Activated CD4-positive, alpha-beta T cell treated with anti-CD3 and anti-CD28 coated beads, Interleukin-2, amount 50 U/mL, for 1 hour (primary cell): ENCODE data around the gene CHST8.
"Not testable (repeated sequence)": the region's sequence is repeated elsewhere in the genome, so short reads cannot be mapped to it uniquely, and the experiment has no call there.

ENCODE experiments used
- DNase-seq: peaks from one replicate; pipeline ENCODE4 v3.0.0-alpha.2; 2020

CHST8 gene

DNA sequence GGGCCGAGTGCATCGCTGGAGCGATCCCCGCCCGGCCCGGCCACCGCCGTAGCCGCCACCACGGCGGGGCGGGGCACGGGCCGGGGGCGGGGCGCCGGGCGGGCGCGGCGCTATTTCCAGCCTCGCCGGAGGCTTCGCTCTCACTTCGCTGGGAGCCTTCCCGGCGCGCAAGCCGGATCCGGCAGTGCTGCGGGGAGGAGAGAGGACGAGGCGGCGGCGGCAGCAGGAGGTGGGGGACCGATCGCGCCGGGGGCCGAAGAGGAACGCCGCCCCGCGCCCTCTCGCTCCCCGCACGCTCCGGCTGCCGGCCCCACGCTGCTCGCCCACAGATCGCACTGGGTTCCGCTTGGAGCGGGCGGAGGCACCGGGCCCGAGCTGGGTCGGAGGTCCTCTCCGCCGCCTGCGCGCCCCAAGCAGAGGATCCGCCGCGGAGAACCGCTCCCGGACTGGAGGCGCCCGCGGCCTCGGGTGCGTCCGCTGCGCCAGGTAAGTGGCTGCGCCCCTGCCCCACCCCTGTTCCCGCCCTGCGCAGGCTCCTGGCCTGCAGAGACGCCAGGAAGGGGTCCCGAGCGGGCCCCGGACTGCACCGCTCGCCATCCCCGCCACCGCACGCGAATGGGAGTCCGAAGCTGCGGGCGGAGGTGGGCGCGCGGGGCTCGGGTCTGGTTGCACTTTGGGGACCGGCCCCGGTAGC is at the start of gene CHST8:
Gene CHST8, plus strand, starts transcription at position 143 of the 694 bp plus-strand sequence. CDS start 67,309 bp downstream, outside the sequence.
- DNase-seq = no peak

DNA sequence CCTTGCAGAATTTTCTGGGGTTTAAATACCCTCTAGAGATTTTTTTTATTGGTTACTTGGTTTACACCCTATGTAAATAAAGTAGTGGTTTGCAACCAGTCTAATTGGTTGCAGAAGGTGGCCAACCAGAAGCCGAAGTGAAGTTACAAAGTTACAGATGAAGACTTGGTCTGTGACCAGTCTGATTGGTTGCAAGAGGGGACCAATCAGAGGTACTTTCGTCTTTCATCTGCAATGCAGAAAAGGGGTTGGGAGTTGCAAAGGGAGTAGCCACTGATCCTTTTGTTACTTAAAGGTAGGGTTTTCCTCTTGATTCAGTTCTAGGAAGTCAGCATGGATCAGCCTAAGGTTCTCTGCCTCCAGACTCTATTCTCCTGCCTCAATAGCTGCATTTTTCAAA is 48.8 kb upstream of the CHST8 start:
- no peak for DNase-seq

- DNase-seq = no peak
These were observed 46.9 kb upstream of the CHST8 start for GRCh38 chr19:33574824-33575223.

- no peak for DNase-seq
These were observed 43.1 kb upstream of the CHST8 start for GRCh38 chr19:33578697-33579096.

DNA sequence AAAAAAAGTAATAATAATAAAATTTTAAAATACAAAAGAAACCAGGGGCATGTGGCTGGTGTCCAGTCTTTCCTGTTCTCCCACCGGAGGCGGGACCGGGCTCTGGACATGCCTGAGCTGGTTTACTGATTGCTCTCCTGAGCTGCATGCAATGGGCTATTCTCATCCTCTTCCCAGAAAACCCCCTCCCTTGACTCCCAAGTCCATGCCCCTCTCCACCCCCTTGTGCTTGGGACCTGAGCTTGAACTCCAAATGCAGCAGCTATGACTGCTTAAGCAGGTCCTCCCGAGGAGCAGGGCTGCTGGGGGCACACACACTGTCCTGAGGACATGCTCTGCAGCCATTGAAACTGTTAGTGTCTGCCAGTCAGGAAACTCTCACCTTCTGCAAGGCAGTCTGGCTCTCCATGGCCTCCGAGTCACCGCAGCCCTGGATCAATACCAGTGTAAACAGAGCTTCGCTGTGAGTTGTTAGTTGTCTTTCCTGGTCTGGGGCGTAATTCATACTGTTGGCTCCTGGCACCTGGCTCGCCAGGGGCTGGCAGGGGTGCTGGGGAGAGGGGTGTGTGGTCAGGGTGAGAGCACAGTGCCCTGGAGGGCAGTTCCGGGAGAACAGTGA is 41.6 kb upstream of the CHST8 start:
- DNase-seq = no peak

- no peak for DNase-seq
These were observed 41.1 kb upstream of the CHST8 start for GRCh38 chr19:33580645-33581037.

DNA sequence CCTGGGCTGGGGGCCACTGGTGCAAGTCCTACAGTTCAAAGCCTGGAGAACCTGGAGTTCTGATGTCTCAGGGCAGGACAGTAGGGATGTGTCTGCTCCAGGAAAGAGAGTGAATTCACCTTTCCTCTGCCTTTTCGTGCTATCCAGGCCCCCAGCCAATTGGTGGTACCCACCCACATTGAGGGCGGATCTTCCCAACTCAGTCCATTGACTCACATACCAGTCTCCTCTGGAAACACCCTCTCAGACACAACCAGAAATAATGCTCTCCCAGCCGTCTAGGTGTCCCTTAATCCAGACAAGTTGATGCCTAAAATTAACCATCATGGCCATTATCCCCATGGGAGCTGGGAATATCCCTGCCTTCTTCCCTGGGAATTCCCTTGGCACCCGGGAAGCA is 38.8 kb upstream of the CHST8 start:
- no peak for DNase-seq

GRCh38 chr19:33587150-33587549 is 34.6 kb upstream of the CHST8 start:
- no peak for DNase-seq

- no peak for DNase-seq
These were observed 31.5 kb upstream of the CHST8 start for GRCh38 chr19:33590224-33590623.

DNA sequence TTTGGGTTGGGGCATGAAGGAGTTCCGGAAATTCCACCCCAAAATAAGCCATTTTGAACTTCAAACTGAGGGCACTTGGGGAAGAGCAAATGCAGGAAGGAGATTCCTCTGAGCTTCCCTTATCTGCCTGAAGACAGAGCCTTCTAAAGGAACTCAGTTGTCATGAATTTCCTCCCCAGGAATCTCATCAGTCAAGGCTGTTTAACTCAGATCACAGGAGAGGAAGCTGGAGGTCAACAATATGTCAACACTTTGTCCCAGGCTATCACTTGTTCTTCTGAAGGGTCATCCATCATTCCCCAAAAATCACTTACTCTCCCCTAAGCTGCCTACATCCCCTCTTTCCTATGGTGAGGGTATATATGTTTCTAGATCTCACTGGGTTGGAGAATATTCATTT is 26.0 kb upstream of the CHST8 start:
- no peak for DNase-seq

DNA sequence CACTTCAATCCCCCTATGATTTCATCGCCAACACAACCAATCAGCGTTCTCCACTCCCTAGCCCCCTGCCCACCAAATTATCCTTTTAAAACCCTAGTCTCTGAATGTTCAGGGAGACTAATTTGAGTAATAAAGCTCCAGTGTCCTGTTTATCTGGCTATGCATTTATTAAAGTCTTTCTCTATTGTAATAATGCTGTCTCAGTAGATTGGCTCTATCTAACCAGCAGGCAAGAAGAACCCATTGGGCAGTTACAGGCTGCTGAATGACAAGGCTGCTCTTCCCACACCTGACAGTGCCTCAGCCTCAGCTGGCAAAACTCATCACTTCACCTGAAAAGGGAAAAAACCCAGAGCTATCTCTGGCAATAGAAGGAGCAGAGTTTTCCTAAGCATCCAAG is 20.2 kb upstream of the CHST8 start:
- no peak for DNase-seq

GRCh38 chr19:33602576-33603204 is 19.1 kb upstream of the CHST8 start:
- no peak for DNase-seq

DNA sequence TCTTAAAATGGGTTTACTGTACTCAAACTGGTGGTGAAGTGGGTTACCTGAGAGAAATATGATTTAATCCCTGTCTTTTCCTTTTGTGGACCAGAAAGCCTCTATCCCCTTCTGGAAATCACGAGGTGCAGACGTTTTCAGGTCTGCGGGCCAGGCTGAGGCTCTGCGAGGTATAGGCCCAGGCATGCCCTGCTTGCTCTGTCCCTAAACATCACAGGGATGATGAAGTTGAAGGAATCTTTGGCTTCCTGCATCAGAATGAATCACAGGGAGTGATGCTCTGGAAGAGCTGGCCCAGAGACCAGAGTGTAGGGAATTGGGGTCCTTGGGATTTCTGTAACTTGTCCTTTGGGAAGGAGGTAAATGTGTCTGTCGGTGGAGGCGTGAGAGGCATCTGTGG is 18.4 kb upstream of the CHST8 start:
- no peak for DNase-seq

DNA sequence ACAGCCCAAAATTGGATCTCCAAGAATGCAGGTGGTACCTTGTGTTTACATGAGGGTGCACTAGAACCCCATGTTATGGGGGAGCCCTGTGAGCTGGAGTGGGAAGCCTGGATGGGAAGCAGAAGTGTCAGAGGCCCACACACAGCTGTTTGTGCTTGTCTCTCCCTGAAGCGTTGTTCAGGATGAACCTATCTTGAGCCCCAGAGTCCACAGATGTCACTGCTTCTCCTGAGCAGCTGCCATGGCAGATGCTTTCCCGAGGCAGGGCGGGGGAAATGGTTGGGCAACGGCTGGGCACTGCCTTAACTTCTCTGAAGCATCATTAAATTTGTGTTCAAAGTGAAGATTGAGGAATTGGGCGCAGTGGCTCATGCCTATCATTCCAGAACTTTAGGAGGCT is 17.1 kb upstream of the CHST8 start:
- no peak for DNase-seq

DNA sequence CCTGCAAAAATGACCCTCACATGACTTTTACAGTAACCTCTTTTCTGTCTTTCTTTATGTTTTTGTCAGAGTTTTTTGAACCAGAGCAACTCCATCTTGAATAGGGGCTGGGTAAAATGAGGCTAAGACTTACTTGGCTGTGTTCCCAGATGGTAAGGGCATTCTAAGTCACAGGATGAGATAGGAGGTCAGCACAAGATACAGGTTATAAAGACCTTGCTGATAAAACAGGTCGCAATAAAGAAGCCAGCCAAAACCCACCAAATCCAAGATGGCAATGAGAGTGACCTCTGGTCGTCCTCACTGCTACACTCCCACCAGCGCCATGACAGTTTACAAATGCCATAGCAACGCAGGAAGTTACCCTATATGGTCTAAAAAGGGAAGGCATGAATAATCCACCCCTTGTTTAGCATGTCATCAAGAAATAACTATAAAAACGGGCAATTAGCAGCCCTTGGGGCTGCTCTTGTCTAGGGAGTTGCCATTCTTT is 15.9 kb upstream of the CHST8 start:
- DNase-seq = not testable (repeated sequence)

DNA sequence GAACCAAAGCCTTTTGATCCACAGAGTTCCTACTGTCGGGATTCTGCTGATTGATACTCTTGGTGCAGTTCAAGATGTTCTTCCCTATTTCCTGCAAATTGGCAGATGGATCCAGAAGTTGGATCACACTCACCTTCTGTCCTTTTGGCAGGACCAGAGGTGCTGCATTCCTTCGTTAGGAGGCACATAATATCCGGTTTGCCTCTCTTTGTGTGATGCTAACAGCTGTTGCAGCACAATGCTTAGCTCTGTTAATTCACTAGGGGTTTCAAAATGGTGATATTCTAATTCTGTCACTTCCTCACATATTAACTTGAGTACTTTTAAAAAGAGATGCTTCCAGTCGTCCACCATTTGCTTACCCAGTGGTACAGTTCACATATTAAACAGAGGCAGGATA is 15.2 kb upstream of the CHST8 start:
- no peak for DNase-seq

DNA sequence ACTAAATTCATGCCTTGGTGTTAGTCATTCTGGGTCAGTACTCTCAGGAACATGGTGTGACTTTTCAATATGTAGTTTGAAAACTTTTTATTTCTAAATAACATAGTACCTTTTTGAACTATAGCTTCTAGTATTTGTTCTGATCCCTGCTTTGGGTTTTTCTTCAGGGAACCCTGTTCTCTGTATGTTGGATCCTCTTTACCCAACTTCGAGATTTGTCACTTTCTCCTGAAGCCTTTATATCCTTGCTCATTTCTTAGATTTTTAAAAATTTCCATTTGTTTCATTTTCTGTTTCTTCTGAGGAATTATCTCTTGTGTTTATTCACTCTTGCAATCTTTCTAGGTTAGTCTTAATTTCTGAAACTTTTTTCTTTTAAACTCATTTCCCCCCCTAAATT is 12.4 kb upstream of the CHST8 start:
- no peak for DNase-seq

DNA sequence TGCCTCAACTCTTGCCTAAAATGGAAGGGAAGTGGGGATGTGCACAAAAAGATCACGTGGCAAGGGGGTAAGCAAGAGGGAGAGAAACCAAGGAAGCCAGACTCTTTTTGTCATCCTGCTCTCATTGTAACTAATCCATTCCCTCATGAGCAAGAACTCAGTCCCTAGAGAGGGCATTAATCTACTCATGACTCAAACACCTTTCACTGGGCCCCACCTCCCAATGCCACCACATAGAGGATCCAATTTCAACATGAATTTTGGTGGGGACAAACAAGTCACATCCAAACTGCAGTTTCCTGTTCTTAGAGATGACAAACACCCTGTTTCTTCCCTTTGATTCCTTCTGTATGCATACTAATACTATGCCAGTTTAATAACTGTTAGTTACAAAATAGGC is 11.2 kb upstream of the CHST8 start:
- no peak for DNase-seq

DNA sequence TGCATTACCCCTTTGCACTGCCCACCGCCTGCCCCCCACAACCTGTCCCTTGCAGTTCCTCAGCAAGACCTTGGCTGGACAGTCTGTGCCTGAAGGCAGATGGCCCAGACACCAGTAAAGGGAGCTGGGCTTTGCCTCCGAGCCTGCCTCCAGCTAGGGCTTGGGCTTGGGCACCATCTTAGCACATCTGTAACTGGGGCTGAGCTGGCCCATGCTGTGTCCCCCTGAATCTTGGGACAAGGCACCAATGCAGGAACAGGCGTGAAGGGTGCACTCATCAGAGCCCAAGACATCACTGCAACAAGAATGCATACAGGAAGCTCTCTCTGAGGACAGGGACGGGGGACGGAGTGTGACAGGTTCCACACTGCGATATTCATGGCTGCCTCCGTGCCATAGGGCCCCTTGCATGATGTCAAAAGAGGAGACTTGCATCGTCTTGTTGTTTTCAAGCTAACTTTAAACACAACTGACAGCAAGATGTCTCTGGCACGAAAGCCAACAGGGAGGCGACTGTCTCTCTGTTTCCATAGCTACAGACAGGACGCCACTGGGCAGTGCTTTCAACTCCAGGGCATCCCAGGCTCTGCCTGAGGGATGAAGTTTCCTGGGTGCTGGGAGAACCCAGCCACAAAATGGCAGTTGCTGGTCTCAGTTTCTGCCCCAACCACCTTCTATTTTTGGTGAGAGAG is 8.7 kb upstream of the CHST8 start:
- DNase-seq = no peak

GRCh38 chr19:33613620-33614000 is 8.1 kb upstream of the CHST8 start:
- no peak for DNase-seq

DNA sequence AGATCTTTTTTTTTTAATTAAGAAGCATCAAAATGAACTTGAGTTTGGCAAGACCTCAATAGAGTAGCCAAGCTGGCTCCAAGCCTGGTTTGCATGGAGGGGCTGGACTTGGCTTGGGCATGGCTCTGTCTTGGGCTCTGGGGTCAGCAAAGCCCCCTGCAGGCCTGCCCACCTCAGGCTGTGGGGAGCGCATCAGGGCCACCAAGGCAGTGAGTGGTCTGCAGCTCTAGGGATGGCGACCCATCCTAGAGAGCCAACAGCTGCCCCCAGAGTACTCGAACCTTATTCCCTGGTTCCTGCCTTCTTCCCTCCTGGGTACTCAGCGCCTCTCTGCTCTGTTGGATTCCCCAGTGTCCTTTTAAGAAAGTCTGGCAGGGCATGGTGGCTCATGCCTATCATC is 5.4 kb upstream of the CHST8 start:
- no peak for DNase-seq

- DNase-seq = no peak
These were observed 4.9 kb upstream of the CHST8 start for GRCh38 chr19:33616857-33617256.

DNA sequence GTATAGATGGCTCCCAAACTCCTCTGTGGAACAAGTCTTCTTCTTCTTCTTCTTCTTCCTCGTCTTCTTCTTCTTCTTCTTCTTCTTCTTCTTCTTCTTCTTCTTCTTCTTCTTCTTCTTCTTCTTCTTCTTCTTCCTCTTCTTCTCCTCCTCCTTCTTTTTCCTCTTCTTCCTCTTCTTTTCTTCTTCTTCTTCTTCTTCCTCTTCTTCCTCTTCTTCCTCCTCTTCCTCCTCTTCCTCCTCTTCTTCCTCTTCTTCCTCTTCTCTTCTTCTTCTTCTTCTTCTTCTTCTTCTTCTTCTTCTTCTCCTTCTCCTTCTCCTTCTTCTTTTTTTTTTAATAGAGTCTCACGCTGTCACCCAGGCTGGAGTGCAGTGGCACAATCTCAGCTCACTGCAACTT is 3.4 kb upstream of the CHST8 start:
- DNase-seq = not testable (repeated sequence)

- DNase-seq = no peak
These were observed 2.9 kb upstream of the CHST8 start for GRCh38 chr19:33618884-33619283.
